Neural crest cell (in vitro differentiated cells): ENCODE data around the gene TMEM8B. TPM values are rescaled to one million over a fixed set of nuclear protein-coding genes. Genes with fewer than 3 reads are reported as not detected.
A peak's percentile ranks its signal among the peaks of the same experiment; 100 is the strongest.

Experiments used
- DNase-seq: peaks from one replicate; pipeline ENCODE4 v3.0.0; 2021; ENCODE audit warnings: low read depth, mixed read lengths, low spot score
- H3K27ac Mint-ChIP-seq: one replicate; pipeline ENCODE4 v1.8.0; 2021; ENCODE audit warnings: mild to moderate bottlenecking, mixed read lengths; ENCODE audit not compliant: unreplicated experiment
- H3K27me3 Mint-ChIP-seq: 2 replicates; pipeline ENCODE4 v1.8.0; 2021; ENCODE audit warnings: low read depth, mild to moderate bottlenecking, mixed read lengths
- H3K36me3 Mint-ChIP-seq: 2 replicates; pipeline ENCODE4 v1.8.0; 2021; ENCODE audit warnings: low read depth, mild to moderate bottlenecking, mixed read lengths
- H3K4me1 Mint-ChIP-seq: 2 replicates; pipeline ENCODE4 v1.8.0; 2021; ENCODE audit warnings: mixed read lengths
- H3K4me3 Mint-ChIP-seq: one replicate; pipeline ENCODE4 v1.8.0; 2021; ENCODE audit warnings: mild to moderate bottlenecking, mixed read lengths
- H3K9me3 Mint-ChIP-seq: 2 replicates; pipeline ENCODE4 v1.8.0; 2021; ENCODE audit warnings: mixed read lengths
- CTCF ChIP-seq: fragments of 200-600 bp; sonication (generic); conservative IDR thresholded peaks from 2 replicates; pipeline ENCODE4 v1.5.0; 2021; ENCODE audit warnings: antibody characterized with exemption, mild to moderate bottlenecking
- total RNA-seq: library from RNA; stranded (reverse); gene quantifications from 2 replicates; pipeline ENCODE4 v1.2.1, GENCODE V29; 2021

Gene TMEM8B
- total RNA-seq, 1 donor from 2014 or later = 23.9 TPM

DNA sequence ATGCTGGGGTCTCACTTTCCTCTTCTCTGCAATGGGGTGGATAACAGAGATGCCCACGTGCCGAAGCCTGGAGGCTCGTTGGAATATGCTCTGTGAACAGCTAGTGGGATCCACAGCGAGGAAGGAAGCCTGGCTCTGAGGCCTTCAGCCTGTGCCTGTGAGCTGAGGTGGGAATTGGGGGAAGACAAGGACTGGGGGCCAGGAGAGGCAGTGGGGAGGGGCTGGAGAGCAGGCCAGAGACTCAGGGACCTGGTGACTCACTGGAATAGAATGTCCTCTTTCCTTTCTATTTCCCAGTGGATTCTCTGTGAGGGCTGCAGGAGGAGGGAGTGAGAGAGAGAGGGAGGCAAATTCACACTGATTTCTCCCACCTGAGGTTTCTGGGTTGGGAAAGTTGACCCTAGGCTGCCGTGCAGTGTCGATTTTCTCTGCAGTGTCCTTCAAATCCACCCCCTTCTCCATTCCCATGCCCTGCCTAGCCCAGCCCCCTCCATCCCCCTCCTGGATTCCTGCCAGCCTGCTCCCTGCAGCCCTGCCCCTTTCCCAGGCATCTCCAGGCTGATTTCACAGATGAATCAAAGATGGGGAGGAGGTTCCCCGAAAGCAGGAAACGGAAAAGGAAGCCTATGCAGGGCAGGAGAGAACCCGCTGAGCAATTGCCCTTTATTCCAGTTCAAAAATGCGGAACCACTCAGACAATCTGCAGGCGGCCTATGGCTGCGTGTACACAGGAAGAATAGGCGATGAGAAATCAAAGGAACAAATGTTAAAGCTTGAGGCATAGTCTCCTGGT lies 78.9 kb downstream of the TMEM8B start:
- H3K4me1 Mint-ChIP-seq = peaks cover 36% of the 10 kb centered on the region
- no peaks in the 10 kb centered on the region for H3K9me3 Mint-ChIP-seq
- no peak for TF ChIP-seq CTCF
- H3K36me3 Mint-ChIP-seq = no peaks in the 10 kb centered on the region
- peaks cover 1% of the 10 kb centered on the region for H3K27me3 Mint-ChIP-seq
- DNase-seq = no peak
- H3K27ac Mint-ChIP-seq = peak overlapping the region; percentile 91
- no peak overlapping the region for H3K4me3 Mint-ChIP-seq

DNA sequence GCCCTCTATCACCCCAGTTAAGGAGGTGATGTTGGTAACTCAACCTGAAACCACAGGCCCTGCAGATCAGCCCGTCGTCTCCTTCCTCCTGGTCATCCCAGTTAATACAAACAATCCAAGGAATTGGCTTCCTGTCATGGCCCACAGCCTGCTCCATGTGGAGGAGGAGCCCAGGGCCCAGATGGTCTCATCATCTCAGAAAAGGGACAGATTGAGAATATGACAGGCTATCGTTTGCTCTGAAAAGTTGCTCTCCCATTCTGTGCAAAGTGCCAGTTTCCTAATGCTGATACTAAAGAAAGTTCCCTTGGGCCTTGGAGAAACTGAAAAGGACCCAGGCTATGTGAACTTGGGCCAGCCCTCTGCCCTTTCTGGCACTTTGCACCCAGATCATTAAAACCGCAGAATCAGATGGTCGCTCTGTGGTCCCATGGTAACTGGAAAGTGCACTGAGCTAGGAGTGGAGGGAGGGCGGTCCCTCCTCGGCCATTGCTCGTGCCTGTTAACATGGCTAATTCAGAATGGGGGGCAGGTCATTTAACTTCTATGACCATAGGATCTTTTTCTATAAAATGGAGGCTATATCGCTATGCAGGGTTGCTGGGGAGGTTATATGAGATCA lies 79.6 kb downstream of the TMEM8B start:
- DNase-seq = no peak
- Mint-ChIP-seq H3K4me1 (peaks cover 36% of the 10 kb centered on the region), H3K27me3 (no peaks in the 10 kb centered on the region), H3K27ac (peak overlapping the region; percentile 27), H3K9me3 (no peaks in the 10 kb centered on the region), H3K36me3 (no peaks in the 10 kb centered on the region), H3K4me3 (no peak overlapping the region)
- no peak for TF ChIP-seq CTCF

- Mint-ChIP-seq H3K4me3 (no peak within 1 kb of the TSS), H3K36me3 (no peaks in the 10 kb centered on the region), H3K4me1 (peaks cover 36% of the 10 kb centered on the region), H3K27me3 (no peaks in the 10 kb centered on the region), H3K9me3 (no peaks in the 10 kb centered on the region), H3K27ac (peak within 1 kb of the TSS; percentile 57)
- DNase-seq = no peak
- TF ChIP-seq CTCF = no peak
These were observed 80.2 kb downstream of the TMEM8B start, which contains the start of gene SPAAR for GRCh38 chr9:35909274-35909673. TSS of gene SPAAR (plus strand) at chr9:35909490. CDS start at chr9:35910464, 974 bp downstream.

- H3K27ac Mint-ChIP-seq = no peak overlapping the region
- no peak for DNase-seq
- no peaks in the 10 kb centered on the region for H3K36me3 Mint-ChIP-seq
- H3K4me3 Mint-ChIP-seq = no peak overlapping the region
- no peak for TF ChIP-seq CTCF
- no peaks in the 10 kb centered on the region for H3K9me3 Mint-ChIP-seq
- H3K27me3 Mint-ChIP-seq = no peaks in the 10 kb centered on the region
- peaks cover 36% of the 10 kb centered on the region for H3K4me1 Mint-ChIP-seq
These were observed 80.9 kb downstream of the TMEM8B start for GRCh38 chr9:35909687-35910612.

DNA sequence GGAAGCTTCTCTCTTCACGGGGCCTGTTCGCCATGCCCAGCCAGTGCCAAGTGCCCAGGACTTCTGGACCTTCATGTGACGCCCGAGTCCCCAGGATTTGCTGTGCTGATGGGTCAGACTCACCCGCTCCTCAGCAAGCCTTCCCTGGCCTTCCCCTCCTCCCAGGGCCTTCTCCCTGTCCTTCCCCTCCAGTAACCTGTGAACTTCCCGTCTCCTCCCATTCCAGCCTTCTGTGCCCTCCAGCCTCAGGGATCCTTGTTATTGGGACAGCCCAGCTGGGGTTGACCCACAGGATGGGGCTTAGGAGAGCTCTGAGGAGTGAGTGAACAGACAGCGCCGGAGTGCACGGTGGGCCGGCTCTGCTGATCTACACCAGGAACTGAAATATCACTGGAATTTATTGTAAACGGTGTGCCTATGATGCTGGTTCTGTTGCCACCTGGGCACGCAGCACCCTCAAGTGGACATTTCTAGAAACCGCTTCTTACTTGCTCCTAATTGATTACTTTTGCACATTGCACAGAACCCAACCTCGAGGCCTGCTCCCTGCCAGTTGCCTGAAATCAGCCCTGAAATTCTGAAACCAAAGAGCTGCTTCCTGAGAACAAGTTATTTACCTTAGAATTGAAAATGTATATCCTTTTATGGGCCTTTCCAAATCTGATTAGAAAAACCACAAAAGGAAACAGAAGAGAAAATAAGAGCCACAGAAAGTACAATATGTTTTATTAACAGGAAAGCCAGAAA lies 81.8 kb downstream of the TMEM8B start:
- Mint-ChIP-seq H3K27ac (no peak overlapping the region), H3K9me3 (no peaks in the 10 kb centered on the region), H3K4me1 (peaks cover 32% of the 10 kb centered on the region), H3K27me3 (no peaks in the 10 kb centered on the region), H3K4me3 (no peak overlapping the region), H3K36me3 (no peaks in the 10 kb centered on the region)
- no peak for DNase-seq
- TF ChIP-seq CTCF = peak; percentile 52
